ENCODE results near the gene PLXNA4.

PLXNA4 gene

DNA sequence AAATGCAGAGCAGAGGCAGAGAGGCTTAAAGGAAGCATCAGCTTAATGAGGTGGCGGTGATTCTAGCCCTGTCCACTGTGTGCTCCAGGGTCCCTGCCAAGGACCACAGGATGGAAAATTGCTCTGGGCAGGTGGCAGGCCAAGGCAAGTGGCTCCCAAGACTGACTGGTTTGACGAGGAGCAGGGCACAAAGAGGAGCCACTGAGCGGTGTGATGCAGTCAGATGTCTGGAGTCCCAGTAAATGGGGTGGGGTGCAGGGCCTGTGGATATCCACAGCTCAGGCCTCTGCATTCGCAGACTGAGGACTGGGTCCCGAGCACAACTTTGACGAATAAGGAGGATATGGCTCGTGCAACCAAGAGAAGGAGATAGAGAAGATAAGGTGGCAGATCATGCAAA lies 385.6 kb downstream of the PLXNA4 start:
- Histone ChIP-seq H3K23ac (ENCODE audit: low read length) (no peak overlapping the region), H4K5ac (ENCODE audit: low read length) (no peak overlapping the region), H3K27ac (ENCODE audit: low read depth, low read length) (no peak overlapping the region), H3K79me1 (ENCODE audit: low read length) (no peaks in the 10 kb centered on the region), H2BK5ac (ENCODE audit: low read length) (no peak overlapping the region), H3K18ac (ENCODE audit: low read length) (no peak overlapping the region), H3K36me3 (ENCODE audit: control insufficient read depth, insufficient read depth, low read length) (no peaks in the 10 kb centered on the region), H2BK15ac (replicated peaks; ENCODE audit: low read depth) (no peak overlapping the region), H3K56ac (ENCODE audit: low read length) (no peak overlapping the region), H3K4ac (ENCODE audit: low read depth, low read length) (no peak overlapping the region), H3K4me2 (ENCODE audit: low read length) (no peak overlapping the region), H2BK120ac (ENCODE audit: low read depth, low read length) (no peak overlapping the region), H3K4me1 (ENCODE audit: control insufficient read depth, low read depth, low read length) (peaks cover 3% of the 10 kb centered on the region), H3K79me2 (ENCODE audit: control insufficient read depth, insufficient read depth, low read length) (no peaks in the 10 kb centered on the region), H4K8ac (ENCODE audit: low read depth, low read length) (no peak overlapping the region), H3K4me3 (ENCODE audit: low read length) (no peak overlapping the region), H2AK5ac (ENCODE audit: low read length) (no peak overlapping the region), H3K9ac (ENCODE audit: low read length) (no peak overlapping the region), H3K27me3 (ENCODE audit: insufficient read depth, low read length, poor library complexity) (no peaks in the 10 kb centered on the region)
- no peak for DNase-seq
- no CpG with 5 or more reads among the region's 7 CpGs for WGBS (ENCODE audit: extremely low coverage, insufficient coverage, low lambda C conversion rate)

DNA sequence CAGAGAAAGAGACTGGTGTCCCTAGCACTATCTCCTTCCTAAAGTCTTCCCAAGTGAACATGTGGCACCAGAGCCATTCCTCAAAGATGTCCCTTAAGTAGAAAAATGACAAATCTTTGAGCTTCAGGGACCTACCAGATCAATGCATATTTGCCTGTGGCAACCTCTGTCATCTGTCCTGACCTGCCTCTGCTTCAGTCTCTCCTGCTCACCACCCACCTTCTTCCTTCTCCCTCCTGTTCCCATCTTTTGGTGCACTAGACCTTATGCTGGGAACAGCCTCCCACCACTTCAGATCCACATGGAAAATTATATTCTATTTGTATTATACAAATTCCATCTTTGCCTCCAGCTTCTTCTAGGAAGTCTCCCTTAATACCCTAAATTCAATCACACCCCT lies 386.4 kb downstream of the PLXNA4 start:
- no peak overlapping the region for H4K5ac ChIP-seq (ENCODE audit: low read length)
- no peaks in the 10 kb centered on the region for H3K79me2 ChIP-seq (ENCODE audit: control insufficient read depth, insufficient read depth, low read length)
- H3K18ac ChIP-seq (ENCODE audit: low read length), result no peak overlapping the region
- H3K4me2 ChIP-seq (ENCODE audit: low read length), result no peak overlapping the region
- H3K27me3 ChIP-seq (ENCODE audit: insufficient read depth, low read length, poor library complexity), result no peaks in the 10 kb centered on the region
- H3K4me3 ChIP-seq (ENCODE audit: low read length), result no peak overlapping the region
- no peak overlapping the region for H2AK5ac ChIP-seq (ENCODE audit: low read length)
- no peak overlapping the region for H2BK15ac ChIP-seq (replicated peaks; ENCODE audit: low read depth)
- no peaks in the 10 kb centered on the region for H3K79me1 ChIP-seq (ENCODE audit: low read length)
- H3K36me3 ChIP-seq (ENCODE audit: control insufficient read depth, insufficient read depth, low read length), result no peaks in the 10 kb centered on the region
- H3K27ac ChIP-seq (ENCODE audit: low read depth, low read length), result no peak overlapping the region
- H3K56ac ChIP-seq (ENCODE audit: low read length), result no peak overlapping the region
- H3K4ac ChIP-seq (ENCODE audit: low read depth, low read length), result no peak overlapping the region
- H3K4me1 ChIP-seq (ENCODE audit: control insufficient read depth, low read depth, low read length), result peaks cover 3% of the 10 kb centered on the region
- DNase-seq, result no peak
- H3K9ac ChIP-seq (ENCODE audit: low read length), result no peak overlapping the region
- no peak overlapping the region for H3K23ac ChIP-seq (ENCODE audit: low read length)
- no peak overlapping the region for H2BK5ac ChIP-seq (ENCODE audit: low read length)
- H2BK120ac ChIP-seq (ENCODE audit: low read depth, low read length), result no peak overlapping the region
- no peak overlapping the region for H4K8ac ChIP-seq (ENCODE audit: low read depth, low read length)

DNA sequence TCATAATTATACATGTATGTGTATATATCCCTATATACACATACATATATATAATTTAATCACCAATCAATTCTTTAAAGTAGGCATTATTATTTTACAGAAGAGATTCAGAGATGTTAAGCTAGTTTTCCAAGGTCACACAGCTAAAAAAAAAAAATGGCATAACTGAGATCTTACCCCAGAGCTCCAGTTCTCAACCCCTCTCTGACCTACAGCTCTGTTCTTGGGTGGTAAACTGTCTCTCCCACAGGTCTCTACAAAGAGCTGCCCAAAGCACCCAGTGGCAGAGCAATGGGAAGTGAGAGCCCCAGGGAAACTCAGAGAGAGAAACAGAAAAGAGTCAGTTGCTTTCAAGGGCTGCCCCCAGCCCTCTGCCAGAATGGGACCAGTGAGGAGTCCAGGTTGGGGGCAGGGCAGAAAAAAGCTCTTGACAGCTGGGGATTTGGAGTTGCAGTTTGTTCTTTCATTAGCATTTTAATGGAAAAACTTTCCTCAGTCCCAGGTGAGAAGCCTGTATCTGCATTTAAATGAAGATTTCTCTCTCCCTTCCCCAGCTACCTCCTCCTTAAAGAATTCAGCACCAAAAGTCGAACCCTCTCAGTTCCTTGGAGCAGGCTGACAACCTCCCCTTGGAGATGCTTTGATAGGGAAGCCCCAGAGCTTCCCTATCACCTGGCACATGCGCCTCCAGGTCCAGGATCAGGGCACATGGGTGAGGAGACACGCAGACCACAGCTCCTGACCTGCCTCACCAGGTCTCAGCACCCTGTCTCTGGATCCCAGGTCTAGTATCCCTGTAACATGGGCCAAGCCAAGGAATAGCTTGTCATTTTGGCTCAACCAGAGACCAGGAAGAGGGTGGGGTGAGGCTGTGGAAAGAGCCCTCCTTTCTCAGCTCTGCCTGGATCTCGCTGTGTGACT lies 388.1 kb downstream of the PLXNA4 start:
- Histone ChIP-seq H2AK5ac (ENCODE audit: low read length) (no peak overlapping the region), H3K27me3 (ENCODE audit: insufficient read depth, low read length, poor library complexity) (no peaks in the 10 kb centered on the region), H3K4me2 (ENCODE audit: low read length) (no peak overlapping the region), H3K4ac (ENCODE audit: low read depth, low read length) (no peak overlapping the region), H3K9ac (ENCODE audit: low read length) (no peak overlapping the region), H3K4me1 (ENCODE audit: control insufficient read depth, low read depth, low read length) (peaks cover 8% of the 10 kb centered on the region), H3K79me1 (ENCODE audit: low read length) (no peaks in the 10 kb centered on the region), H3K4me3 (ENCODE audit: low read length) (no peak overlapping the region), H2BK120ac (ENCODE audit: low read depth, low read length) (no peak overlapping the region), H3K18ac (ENCODE audit: low read length) (no peak overlapping the region), H3K27ac (ENCODE audit: low read depth, low read length) (no peak overlapping the region), H3K56ac (ENCODE audit: low read length) (peak overlapping the region; percentile 12), H2BK5ac (ENCODE audit: low read length) (peak overlapping the region; percentile 5), H3K23ac (ENCODE audit: low read length) (peak overlapping the region; percentile 15), H2BK15ac (replicated peaks; ENCODE audit: low read depth) (no peak overlapping the region), H3K36me3 (ENCODE audit: control insufficient read depth, insufficient read depth, low read length) (no peaks in the 10 kb centered on the region), H4K5ac (ENCODE audit: low read length) (no peak overlapping the region), H3K79me2 (ENCODE audit: control insufficient read depth, insufficient read depth, low read length) (no peaks in the 10 kb centered on the region), H4K8ac (ENCODE audit: low read depth, low read length) (no peak overlapping the region)
- WGBS (ENCODE audit: extremely low coverage, insufficient coverage, low lambda C conversion rate), result no CpG with 5 or more reads among the region's 4 CpGs
- peak; percentile 91 for DNase-seq

DNA sequence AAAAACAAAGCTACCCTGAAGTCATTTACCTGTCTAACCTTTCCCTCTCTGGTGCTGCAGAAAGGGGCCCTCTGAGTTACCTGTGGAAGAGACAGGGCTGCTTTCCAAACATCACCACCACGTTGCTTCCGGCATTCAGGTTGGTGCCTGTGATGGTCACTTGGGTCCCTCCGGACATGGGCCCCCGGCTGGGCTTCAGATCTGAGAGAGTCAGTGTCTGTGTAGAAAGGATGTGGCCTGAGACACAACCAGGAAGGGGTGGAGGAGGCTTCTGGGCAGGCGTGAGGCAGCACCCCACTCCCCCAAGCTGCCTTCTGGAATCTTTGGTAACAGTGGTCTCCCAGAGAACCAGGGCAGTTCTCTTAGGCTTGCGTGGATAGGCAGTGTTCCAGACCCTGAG lies 388.9 kb downstream of the PLXNA4 start:
- Histone ChIP-seq H2AK5ac (ENCODE audit: low read length) (no peak overlapping the region), H3K23ac (ENCODE audit: low read length) (no peak overlapping the region), H3K4me2 (ENCODE audit: low read length) (no peak overlapping the region), H2BK120ac (ENCODE audit: low read depth, low read length) (no peak overlapping the region), H2BK5ac (ENCODE audit: low read length) (no peak overlapping the region), H3K79me2 (ENCODE audit: control insufficient read depth, insufficient read depth, low read length) (no peaks in the 10 kb centered on the region), H3K56ac (ENCODE audit: low read length) (no peak overlapping the region), H4K5ac (ENCODE audit: low read length) (no peak overlapping the region), H3K79me1 (ENCODE audit: low read length) (no peaks in the 10 kb centered on the region), H3K27ac (ENCODE audit: low read depth, low read length) (no peak overlapping the region), H3K4me1 (ENCODE audit: control insufficient read depth, low read depth, low read length) (peaks cover 8% of the 10 kb centered on the region), H3K27me3 (ENCODE audit: insufficient read depth, low read length, poor library complexity) (no peaks in the 10 kb centered on the region), H3K36me3 (ENCODE audit: control insufficient read depth, insufficient read depth, low read length) (no peaks in the 10 kb centered on the region), H3K18ac (ENCODE audit: low read length) (no peak overlapping the region), H4K8ac (ENCODE audit: low read depth, low read length) (no peak overlapping the region), H3K4ac (ENCODE audit: low read depth, low read length) (no peak overlapping the region), H3K4me3 (ENCODE audit: low read length) (no peak overlapping the region), H2BK15ac (replicated peaks; ENCODE audit: low read depth) (no peak overlapping the region), H3K9ac (ENCODE audit: low read length) (no peak overlapping the region)
- WGBS (ENCODE audit: extremely low coverage, insufficient coverage, low lambda C conversion rate), result no CpG with 5 or more reads among the region's 6 CpGs
- no peak for DNase-seq

DNA sequence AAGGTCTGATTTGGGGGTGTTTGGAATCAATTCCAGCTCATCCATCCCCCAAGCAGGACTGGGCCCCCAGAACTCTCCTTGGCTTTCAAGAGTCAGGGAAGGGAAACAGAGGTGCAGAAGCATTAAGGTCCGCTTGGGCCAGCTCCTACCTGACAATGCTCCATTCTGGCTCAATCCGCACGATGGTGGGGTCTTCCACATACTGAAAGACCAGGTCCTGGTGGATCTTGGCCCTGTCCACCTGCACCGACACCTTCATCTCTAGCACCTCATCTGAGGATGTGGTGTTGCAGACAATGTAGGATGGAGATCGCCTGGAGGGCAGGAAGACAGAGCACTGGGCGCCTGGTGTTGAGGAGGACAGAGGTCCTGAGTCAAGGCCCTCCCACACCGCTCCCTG lies 391.1 kb downstream of the PLXNA4 start:
- Histone ChIP-seq H4K8ac (ENCODE audit: low read depth, low read length) (no peak overlapping the region), H4K5ac (ENCODE audit: low read length) (no peak overlapping the region), H3K4me1 (ENCODE audit: control insufficient read depth, low read depth, low read length) (peaks cover 8% of the 10 kb centered on the region), H3K18ac (ENCODE audit: low read length) (no peak overlapping the region), H3K56ac (ENCODE audit: low read length) (no peak overlapping the region), H2BK120ac (ENCODE audit: low read depth, low read length) (no peak overlapping the region), H3K4ac (ENCODE audit: low read depth, low read length) (no peak overlapping the region), H3K79me1 (ENCODE audit: low read length) (no peaks in the 10 kb centered on the region), H2BK15ac (replicated peaks; ENCODE audit: low read depth) (no peak overlapping the region), H2BK5ac (ENCODE audit: low read length) (no peak overlapping the region), H3K36me3 (ENCODE audit: control insufficient read depth, insufficient read depth, low read length) (no peaks in the 10 kb centered on the region), H3K79me2 (ENCODE audit: control insufficient read depth, insufficient read depth, low read length) (no peaks in the 10 kb centered on the region), H3K27ac (ENCODE audit: low read depth, low read length) (no peak overlapping the region), H3K4me2 (ENCODE audit: low read length) (no peak overlapping the region), H3K23ac (ENCODE audit: low read length) (no peak overlapping the region), H3K27me3 (ENCODE audit: insufficient read depth, low read length, poor library complexity) (no peaks in the 10 kb centered on the region), H2AK5ac (ENCODE audit: low read length) (no peak overlapping the region), H3K4me3 (ENCODE audit: low read length) (no peak overlapping the region), H3K9ac (ENCODE audit: low read length) (no peak overlapping the region)
- no CpG with 5 or more reads among the region's 7 CpGs for WGBS (ENCODE audit: extremely low coverage, insufficient coverage, low lambda C conversion rate)
- no peak for DNase-seq
